HG02938 (cell line): ENCODE results near the gene GINS3.
"Not testable (repeated sequence)": the region's sequence is repeated elsewhere in the genome, so short reads cannot be mapped to it uniquely, and the experiment has no call there.

Source experiments
- ATAC-seq: cut with Tn5 transposase; IDR thresholded peaks from one replicate; pipeline ENCODE4 v1.9.1; 2021; ENCODE audit warnings: mild to moderate bottlenecking, moderate library complexity; ENCODE audit not compliant: unreplicated experiment

Gene GINS3

DNA sequence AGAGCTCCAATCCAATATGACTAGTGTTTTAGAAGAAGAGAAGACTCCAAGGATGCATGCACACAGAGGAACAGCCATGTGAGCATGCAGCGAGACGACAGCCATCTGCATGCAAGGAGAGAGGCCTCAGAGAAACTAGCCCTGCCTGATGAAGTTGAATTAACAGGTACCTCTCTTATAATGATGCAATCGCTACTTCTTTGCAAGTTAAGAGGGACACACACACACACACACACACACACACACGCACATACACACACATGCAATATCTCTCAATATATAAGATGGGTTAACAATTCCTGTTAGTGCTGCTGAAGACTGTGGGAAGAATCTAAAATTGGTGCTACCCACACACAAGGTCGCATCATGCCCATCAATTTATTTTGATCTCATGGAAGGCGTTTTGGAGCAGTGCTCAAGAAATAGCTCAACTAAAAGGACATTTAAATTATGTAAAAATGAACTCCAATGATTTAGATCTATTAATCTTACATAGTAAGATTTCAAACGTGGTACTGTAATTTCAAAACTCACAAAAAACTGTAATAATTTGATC, 7.0 kb upstream of the GINS3 start:
- ATAC-seq: no peak

DNA sequence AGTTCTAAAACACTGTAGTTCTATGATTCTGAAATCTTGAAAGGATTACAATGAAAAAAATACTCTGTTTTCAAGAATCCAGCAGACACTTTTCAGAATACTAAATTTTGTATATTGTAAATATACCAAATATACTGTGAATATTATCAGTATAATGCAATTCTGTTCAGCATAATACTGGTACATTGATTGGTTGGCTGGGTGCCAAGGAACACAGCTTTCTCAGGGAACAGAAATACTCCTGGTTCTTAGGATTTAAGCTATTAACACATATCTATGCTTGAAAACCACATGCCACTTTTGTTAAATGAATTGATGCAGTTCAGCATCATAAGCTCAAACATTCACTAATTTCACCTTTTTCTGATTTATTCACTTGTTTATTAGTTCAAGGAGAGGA, 2.5 kb upstream of the GINS3 start:
- no peak for ATAC-seq

DNA sequence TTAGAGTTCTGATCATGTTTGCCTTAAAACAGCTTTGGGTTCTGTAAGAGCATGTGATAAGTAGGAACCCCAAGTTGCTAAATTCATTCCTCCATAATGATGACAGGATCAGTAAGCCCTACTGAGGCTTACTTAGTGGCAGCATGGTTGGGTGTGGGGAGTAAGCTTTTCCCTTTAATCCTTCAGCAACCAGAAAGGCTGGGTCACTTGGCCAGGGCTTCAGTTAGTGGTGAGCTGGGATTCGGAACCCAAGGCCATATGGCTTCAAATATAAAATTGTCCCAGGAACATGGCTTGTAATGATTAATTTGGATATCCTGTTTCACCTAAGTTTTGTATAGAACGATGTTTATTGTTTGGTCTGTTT, 850 bp downstream of the GINS3 start:
- peak; percentile 14 for ATAC-seq

DNA sequence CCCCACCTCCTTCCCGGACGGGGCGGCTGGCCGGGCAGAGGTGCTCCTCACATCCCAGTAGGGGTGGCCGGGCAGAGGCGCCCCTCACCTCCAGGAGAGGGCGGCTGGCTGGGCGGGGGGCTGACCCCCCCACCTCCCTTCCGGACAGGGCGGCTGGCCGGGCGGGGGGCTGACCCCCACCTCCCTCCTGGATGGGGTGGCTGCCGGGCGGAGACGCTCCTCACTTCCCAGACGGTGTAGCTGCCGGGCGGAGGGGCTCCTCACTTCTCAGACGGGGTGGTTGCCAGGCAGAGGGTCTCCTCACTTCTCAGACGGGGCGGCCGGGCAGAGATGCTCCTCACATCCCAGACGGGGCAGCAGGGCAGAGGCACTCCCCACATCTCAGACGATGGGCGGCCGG, 4.6 kb downstream of the GINS3 start:
- not testable (repeated sequence) for ATAC-seq

DNA sequence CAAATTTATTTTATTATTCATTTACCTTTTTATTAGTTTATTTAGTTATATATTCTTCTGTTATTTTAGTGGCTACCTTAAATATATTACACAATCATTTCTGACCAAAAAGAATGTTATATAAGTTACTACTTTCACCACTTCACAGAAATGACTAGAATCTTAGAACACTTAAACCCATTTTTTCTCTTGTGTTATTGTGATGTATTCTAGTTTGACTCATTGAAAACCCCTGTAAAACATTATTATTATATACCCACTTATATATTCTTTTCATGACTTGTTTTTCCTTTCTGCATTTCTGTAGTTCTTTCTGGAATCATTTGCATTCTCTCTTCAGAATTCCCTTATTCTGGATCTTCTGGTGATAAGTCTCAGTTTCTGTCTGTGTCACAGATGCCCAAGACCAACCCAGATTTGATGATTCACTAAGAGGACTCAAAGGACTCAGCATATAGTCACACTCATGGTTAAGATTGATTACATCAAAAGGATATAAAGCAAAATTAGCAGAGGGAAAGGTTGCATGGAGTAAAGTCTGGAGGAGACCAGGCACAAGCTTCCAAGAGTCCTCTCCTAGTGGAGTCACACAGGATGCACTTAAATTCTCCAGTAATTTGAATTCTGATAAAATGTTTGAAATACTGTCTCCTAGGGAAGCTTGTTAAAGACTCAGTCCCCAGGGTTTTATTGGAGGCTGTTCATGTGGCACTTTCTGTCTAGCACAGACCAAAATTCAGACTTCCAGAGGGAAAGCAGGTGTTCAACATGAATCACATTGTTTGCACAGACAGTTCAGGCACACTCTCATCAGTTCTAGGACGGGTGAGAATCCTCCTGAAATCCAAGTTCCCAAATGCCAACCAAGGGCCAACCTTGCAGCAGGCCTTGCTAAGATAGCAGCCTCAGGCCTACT, 7.7 kb downstream of the GINS3 start:
- no peak for ATAC-seq

DNA sequence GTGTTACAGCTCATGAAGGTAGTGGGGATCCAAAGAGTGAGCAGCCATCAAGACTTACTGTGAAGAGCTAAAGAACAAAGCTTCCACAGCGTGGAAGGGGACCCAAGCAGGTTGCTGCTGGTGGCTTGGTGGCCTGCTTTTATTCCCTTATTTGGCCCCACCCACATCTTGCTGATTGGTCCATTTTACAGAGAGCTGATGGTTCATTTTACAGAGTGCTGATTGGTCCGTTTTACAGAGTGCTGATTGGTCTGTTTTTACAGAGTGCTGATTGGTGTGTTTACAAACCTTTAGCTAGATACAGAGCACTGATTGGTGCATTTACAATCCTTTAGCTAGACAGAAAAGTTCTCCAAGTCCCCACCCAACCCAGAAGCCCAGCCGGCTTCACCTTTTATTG, 9.0 kb downstream of the GINS3 start:
- ATAC-seq: not testable (repeated sequence)

DNA sequence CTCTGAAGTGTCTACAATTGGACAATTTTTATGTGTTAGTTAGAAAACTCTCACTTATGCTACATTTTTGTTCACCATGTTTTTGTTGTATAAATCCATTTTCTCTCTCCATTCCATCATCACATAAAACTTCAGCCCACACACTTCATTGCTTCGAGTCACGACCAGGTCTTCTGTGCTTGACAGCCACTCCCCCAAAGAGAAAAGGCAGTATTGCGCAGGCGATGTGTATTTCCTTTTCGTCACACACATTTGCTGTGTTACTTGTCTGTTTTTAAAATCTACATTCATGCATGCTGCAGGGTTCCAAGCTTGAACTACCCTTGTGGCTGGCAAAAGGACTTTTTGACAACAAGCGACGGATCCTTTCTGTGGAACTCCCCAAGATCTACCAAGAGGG, 10.5 kb downstream of the GINS3 start:
- ATAC-seq: no peak

DNA sequence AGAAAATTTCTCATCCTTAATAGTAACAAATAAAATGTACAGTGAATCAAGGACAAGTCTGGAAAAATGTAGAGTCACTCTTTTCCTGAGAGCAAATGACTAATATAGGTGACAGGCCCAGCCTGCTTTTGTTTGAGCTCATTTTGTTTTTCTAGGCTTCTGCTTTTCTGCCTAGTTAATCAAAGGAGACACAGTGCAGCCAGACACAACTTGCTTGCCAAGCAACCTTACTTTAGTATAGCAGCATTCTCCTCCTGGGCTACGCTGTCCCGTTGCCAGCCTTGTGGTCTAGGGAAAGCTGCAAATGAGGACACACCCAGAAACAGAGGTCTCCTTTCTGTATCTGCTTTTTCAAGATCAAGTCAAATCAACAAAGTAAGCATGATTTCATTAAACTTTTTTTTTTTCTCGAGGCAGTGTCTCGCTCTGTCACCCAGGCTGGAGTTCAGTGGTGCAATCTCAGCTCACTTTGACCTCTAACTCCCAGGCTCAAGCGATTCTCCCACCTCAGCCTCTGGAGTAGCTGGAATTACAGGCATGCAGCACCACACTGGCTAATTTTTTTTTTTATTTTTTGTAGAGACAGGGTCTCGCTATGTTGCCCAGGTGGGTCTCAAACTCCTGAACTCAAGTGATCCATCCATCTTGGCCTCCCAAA, 17.2 kb downstream of the GINS3 start:
- ATAC-seq: no peak

DNA sequence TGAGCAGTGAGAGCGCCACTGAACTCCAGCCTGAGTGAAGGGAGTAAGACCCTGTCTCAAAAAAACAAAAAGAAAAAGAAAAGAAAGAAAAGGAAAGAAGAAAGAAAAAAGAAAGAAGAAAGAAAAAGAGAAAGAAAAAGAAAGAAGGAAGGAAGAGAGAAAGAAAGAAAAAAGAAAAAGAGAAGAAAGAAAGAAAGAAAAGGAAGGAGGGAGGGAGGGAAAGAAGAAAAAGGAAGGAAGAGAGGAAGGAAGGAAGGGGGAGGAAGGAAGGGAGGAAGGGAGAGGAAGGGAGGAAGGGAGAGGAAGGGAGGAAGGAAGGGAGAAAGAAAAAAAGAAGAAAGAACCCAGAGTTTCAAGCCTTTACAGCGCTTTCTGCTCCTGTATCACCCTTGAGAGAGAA, 19.1 kb downstream of the GINS3 start:
- no peak for ATAC-seq

DNA sequence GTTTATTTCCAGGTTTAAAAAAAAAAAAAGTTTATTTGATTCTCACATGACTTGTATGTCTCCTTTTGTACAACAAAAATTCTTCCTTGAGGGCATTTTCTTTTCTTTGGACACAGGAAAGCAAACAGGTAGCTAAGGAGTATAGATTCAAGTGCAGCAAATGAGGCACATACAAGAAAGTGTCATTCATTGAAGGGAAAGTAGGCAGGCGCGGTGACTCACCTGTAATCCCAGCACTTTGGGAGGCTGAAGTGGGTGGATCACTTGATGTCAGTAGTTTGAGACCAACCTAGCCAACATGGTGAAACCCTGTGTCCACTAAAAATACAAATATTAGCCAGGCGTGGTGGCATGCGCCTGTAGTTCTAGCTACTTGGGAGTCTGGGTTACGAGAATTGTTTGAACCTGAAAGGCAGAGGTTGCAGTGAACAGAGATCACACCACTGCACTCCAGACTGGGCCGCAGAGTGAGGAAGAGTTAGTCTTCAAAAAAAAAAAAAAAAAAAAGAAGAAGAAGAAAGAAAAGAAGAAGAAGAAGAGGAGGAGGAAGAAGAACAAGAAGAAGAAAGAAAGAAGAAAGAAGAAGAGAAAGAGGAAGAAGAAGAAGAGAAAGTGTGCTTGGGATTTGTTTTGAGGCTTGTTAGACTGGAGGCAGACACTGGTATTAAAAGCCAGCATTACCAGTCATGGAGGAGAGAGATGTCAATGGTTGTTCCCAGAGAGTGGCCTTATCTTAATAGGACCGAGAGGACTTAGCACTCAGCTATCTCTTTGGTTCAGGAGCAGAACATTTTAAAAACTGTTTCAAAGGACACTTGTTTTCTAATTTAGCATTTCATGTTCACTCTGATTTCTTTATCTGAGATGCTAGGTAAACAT, 19.7 kb downstream of the GINS3 start:
- no peak for ATAC-seq

DNA sequence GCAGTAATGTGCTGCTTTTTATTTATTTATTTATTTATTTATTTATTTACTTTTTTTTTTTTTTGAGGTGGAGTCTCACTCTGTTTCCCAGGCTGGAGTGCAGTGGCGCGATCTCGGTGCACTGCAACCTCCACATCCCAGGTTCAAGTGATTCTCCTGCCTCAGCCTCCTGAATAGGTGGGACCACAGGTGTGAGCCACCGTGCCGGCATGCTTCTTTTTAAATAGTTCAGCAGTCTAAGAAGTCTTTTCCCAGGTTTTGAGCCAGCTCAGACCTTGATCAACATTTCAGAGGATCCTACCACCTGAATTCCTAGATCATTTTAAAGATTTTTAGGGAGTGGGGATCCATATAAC, 20.3 kb downstream of the GINS3 start:
- ATAC-seq: not testable (repeated sequence)

DNA sequence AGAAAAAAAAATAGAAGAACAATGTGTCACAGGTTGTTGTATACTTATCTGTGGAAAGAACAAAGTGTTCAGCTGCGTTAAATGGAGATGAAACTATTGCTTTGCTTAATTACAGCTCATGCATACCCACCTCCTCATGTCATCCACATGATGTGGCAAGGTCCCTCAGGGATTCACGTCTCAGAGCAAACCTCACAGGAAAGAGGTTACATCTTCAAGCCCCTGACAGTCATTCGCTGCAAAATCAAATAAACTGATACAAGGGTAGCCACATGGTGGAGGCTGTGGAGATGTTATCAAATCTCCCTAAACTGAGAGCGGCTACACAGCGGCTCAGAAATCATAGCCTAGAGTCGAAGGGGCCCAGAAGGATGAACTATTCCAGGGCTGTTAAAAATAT, 21.1 kb downstream of the GINS3 start:
- no peak for ATAC-seq

DNA sequence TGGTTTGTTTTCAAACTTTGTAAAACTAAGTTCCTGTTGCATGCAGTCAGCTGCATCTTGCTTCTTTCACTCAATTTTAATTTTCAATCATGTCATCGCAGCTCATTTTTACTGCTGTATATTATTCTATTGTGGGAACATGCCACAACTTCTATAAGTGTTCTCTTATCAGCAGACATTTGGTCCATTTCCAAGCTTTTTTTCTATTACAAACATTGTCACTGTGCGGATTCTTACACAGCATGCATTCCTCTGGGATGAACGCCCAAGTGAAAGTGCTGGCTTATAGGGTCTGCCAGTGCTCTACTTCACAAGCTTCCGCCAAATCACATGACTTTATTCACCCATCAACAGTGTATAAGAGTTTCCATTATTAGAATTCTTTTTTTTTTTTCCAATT, 22.7 kb downstream of the GINS3 start:
- no peak for ATAC-seq

DNA sequence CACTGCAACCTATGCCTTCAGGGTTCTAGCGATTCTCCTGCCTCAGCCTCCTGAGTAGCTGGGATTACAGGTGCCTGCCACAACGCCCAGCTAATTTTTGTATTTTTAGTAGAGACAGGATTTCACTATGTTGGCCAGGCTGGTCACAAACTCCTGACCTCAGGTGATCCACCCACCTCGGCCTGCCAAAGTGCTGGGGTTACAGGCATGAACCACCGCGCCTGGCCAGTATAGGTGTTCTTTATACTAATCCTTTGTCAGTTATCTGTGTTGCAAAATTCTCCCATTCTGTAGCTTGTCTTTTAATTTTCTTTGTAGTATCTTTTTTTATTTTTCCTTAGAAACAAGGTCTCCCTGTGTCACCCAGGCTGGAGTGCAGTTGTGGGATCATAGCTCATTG, 23.7 kb downstream of the GINS3 start:
- not testable (repeated sequence) for ATAC-seq

DNA sequence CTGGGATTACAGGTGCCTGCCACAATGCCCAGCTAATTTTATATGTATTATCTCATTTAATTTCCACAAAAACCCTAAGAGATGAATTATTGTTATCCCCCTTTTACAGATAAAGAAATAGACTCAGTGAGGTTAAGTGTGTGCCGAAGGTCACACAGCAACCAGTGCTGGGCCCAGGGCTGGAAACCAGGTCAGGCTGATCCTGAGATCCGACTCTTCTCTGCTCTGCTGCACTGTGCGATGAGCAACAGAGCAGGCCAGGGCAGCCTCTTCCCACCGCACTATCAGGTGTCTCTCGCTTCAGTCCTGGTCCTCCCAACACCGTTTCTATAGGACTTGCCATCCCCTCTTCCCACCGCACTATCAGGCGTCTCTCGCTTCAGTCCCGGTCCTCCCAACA, 24.8 kb downstream of the GINS3 start:
- ATAC-seq: no peak

DNA sequence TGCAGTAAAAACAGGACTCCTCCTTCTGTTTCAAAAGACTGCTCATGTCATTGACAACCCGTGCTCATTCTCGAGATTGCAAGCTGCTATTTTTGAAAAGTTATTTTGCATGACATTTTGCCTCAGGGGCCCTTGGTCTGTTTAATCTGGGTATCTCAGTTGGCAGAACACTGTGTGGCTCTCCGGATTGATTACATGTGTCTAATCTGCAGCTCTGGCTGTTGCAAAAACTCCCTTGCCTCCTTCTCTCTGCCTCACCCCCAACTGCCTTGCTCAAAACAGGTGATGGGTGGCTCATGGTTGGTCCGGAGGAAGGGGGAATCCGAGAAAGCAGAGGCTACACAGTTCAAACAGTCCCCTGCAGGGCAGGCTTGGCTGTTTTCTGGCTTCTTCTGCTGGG, 25.3 kb downstream of the GINS3 start:
- ATAC-seq: no peak

DNA sequence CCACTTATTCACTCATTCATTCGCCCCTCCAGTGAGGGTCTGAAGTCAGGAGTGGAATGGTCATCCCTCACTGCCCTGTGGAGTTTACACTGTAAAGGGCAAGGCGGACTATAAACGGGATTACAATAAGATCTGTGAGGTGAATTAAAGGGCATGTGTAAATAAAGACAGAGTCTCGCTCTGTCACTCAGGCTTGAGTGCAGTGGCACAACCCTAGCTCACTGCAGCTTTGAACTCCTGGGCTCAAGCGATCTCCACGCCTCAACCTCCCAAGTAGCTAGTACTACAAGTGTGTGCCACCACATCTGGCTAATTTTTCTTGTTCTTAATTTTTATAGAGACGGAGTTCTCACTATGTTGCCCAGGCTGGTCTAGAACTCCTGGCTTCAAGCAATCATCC, 25.8 kb downstream of the GINS3 start:
- no peak for ATAC-seq

DNA sequence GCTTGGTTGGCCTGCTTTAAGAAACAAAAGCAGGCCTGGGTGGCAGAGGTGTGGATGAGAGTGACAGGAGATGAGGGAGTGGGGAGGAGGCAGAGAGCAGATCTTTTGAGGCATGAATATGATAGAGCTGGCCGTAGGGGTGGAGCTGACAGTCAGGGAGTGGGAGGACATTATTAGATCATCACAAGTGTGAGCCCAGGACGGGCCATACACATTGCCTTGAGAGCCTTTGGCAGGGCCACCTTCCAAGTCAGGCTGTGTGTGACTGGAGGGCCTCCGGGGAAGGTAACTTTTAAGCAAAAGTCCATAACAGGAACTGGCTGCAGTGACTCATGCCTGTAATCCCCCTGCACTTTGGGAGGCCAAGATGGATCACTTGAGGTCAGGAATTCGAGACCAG, 26.3 kb downstream of the GINS3 start:
- no peak for ATAC-seq

DNA sequence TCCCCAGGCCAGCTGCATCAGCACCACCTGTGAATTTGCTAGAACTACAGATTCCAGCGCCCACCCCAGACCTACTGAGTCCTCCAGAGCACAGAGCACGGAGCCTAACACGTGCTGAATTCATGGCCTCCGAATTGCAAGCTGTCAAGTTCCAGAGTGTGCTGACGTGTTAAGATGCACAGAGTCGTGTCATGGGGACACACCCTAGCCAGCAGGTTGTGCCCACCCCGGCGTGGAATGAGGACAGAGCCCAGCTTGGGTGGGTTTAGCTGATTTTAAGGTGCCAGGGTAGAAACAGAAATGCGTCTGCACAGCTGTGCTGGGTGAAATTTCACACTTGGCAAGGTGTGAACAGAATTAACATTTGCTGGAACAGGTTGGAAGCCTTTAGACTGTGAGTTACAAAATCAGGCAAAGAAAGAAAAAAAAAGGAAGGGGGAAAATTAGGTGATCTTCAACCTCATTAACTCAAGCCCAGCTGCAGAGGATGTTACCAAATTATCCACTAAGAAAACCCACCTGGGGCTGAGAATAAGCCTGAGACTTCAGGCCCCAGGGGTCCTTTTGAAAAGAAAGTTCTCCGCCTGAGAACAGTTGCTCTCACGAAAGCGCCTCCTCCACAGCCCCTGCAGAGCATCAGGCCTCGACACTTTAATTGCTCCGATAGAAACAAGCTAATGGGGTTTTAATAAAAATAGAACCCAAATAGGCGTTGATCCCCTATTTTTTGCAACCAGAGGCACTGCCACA, 27.1 kb downstream of the GINS3 start:
- no peak for ATAC-seq

DNA sequence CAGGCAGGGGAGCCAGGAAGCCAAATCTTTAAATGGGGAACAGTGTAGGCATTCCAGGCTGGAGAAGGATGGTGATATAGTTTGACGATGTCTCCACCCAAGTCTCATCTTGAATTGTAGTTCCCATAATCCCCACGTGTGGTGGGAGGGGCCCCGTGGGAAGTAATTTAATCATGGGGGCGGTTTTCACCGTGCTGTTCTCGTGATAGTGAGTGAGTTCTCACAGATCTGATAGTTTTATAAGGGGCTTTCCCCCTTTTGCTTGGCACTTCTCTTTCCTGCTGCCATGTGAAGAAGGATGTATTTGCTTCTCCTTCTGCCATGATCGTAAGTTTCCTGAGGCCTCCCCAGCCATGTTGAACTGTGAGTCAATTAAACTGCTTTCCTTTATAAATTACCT, 28.8 kb downstream of the GINS3 start:
- ATAC-seq: no peak

DNA sequence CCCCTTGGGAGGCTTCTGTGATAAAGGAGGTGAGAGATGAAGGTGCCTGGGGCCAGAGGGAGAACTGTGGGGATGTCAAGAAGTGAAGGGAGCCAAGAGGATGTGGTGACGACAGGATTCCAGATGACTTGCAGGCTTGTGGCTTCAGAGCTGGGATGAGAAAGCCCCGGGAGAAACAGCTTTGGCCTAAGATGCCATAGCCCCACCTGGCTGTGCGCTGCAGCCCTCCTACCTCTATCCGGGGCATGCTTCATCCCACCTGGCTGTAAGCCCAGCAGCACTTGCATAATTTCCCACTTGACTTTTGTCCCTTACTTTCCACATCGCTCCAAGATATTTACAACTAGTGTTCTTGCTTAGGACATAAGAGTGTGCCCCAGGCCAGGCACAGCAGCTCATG, 29.3 kb downstream of the GINS3 start:
- ATAC-seq: no peak
